Stimulated activated CD4-positive, alpha-beta T cell treated with anti-CD3 and anti-CD28 coated beads, Interleukin-1b, Interleukin-23, amount 100 ng/mL, for 48 hours (primary cell): ENCODE data around the gene PKHD1.

Experiments used
- DNase-seq: peaks from one replicate; pipeline ENCODE4 v3.0.0-alpha.2; 2020

The PKHD1 gene

DNA sequence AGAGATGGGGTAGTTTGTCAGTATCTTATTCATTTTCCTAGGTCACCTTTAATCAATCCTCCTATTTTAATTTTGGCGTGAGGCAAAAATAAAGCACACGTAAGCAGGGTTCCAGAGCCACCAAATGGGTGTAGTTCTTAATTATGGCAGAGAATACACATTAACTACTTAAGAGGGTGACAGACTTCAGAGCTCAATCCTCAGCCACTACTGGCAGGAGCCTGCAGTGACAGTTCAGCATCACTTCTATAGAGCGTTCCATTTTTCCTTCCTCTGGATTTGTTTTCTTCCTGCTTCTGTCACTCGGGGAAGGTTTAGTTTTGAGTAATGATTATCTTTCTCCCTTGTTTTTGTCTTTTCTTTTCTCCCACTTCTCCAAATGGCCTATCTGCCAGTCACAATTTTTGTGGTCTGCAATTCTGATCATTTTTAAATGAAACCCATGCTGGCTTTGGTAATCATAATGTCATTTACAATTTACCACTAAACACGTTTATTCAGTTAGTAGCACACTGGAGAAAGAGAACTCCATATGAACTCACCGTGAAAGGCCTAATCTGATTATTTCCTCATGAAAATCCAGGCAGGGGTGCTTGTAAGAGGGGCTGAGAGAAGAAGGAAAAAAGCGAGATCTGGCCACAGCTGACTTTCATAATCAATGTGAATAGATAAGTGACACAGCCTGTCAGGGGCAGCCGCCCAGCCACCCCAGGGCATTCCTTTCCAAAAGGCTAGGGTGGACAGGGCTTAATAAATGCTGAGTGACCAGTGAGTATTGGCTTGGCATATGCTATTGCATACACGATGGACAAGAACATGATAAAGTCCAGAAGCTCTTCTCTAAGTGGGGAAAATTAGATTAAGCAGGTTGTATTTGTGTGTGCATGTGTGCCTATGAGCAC lies 412.1 kb downstream of the PKHD1 start:
- no peak for DNase-seq

GRCh38 chr6:51663525-51663924 lies 423.9 kb downstream of the PKHD1 start:
- no peak for DNase-seq

DNA sequence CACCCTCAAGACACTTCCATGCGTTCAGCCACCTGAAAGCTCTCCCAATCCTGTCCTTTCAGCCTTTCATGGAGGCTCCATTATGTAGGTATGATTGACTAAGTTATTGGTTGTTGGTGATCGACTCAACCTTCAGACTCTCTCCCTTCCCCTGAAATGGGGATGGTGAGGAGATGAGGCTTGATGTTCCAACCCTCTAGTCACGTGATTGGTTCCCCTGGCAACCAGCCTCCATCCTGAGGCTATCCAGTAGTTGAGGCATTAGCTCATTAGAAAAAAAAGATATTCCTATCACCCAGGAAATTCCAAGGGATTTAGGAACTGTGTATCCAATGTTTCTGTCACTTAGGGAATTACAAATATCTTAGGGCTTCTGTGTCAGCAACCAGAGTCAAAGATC lies 426.6 kb downstream of the PKHD1 start:
- no peak for DNase-seq

- no peak for DNase-seq
Observed at GRCh38 chr6:51657491-51657890, 429.9 kb downstream of the PKHD1 start.

GRCh38 chr6:51655517-51655916 lies 431.9 kb downstream of the PKHD1 start:
- DNase-seq, result no peak

GRCh38 chr6:51654647-51655046 lies 432.8 kb downstream of the PKHD1 start:
- no peak for DNase-seq

DNA sequence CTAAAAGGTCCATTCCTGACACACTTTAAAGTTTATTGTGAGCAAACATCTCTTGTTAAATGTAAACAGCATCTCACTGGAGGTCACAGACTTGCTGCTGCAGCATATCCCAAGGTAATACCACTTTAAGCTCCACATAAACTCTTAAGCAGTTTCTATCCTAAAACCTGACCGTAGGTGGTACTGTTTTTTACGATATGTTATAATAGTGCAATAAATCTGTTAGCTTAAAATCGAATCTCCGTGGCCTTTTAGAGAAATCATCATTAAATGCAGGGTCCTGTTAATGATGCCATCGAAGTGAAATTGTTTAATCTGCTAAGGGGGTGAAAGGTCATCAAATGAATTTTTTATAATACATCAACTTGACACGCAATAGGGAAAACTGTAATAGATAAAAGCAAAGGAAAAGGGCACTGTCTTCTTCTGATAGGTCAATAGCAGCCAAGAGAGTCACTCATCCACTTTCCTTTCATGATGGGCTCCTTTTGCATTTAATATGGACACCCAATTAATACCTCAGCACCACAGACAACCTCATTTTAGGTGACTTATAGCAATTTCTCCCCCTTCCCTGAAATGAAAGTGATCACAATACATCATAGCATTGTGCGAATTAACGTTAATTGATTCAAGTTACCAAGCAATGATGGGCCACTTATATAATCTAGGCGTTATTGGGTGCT lies 436.1 kb downstream of the PKHD1 start:
- DNase-seq, result no peak

GRCh38 chr6:51648774-51649173 lies 438.6 kb downstream of the PKHD1 start:
- no peak for DNase-seq

DNA sequence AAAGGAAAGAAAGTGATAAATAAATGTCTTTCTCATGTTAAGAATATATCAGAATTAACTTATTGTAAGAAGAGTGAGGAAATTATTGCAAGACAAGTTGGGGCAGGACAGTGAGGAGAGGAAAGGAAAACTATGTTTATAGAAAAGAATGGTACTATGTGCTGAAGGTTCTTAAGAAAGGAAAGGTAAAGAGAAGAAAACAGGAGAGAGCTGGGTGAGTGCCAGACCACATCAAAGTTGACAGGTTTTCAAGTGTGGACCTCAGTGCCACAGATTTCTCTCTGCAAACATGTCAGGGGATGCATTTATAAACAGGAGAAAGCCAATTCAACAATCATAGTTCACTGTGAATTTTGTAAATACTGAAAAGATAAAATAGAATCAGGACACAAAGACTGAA lies 439.2 kb downstream of the PKHD1 start:
- no peak for DNase-seq

- no peak for DNase-seq
Observed at GRCh38 chr6:51644426-51644825, 443.0 kb downstream of the PKHD1 start.

DNA sequence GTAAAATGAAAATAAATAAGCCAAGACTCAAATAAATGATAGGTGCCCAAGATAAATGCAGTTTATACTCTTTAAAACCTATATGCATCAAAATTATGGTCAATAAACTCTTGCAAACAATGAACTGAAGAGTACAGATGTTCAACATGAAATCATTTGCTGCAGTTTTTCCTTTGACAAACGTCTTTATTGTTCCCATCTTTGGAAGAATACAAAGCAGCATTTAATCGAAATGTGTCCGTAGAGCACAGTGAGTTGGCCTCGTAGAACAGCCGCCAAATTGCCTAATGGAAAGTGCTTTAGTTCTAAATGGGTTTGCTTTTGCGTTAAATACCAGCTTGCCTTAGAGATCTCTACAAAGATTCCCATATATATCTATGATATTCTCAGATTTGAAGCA lies 447.4 kb downstream of the PKHD1 start:
- no peak for DNase-seq

DNA sequence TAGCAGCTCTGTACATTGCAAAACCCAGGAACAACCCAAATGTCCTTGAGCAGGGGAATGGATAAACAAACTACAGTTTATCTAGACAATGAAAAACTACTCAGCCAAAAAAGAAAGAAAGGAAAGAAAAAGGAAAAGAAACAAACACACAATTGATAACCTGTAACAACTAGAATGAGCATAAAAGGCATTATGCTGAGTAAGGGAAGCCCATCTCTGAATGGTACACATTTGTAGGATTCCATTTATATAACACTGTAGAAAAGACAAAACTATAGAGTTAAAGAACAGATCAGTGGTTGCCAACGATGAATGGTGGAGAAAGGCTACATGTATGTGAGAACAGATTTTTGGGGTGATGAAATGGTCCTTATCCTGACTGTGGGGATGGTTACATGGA lies 454.0 kb downstream of the PKHD1 start:
- no peak for DNase-seq

GRCh38 chr6:51630011-51630410 lies 457.4 kb downstream of the PKHD1 start:
- no peak for DNase-seq

DNA sequence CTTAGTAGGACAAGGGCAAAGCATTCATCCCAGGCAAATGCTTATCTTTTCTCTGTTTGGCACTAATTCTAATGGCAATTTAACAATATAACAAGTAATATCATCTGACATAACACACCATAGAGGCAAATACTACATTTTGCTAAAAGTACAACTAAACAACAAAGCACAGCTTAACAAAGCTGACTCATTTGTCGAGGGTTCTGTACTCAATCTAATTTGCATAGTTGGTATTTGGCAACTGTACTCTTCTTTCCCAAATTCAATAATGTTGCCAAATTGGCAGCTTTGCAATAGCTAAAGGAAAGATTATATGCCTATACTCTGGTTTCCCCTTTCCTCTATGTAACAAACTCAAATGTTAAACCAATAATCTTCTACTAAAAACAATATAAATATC lies 461.0 kb downstream of the PKHD1 start:
- no peak for DNase-seq

DNA sequence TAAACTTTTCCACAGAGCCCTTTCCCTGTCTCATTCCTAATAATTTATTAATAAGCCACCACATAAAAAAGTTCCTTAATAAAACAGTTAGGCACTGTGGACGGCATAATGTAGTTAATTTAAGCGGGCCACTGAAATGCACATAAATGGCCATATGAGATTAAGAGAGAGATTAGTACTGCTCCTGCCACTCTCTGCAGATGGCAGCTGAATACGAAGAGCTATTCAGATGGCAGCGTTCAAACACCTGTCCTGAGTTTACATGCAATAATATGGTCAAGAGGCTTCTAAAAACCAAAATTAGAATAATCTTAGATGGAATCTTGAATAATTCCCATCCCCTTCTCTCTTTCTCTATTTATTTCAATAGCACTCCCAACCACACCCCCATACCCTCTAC lies 461.8 kb downstream of the PKHD1 start:
- no peak for DNase-seq

DNA sequence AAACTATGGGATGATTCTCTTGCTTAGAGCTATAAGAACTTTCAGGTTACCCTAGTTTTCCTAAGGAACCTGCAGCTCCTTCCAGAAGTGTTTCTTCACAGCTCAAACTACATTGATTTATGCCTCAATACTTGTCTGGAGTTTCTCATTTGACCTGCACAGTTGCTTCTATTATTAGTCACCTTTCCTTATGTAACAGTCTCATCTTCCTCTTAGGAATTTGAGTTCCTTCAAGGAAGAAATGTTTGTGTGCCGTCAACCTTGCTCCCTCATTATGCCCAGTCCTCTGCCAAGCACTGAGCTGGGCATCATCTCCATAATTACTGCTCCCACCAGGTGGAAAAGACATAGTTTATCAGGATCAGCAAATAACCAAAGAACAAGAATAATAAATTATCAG lies 466.4 kb downstream of the PKHD1 start:
- DNase-seq, result no peak

DNA sequence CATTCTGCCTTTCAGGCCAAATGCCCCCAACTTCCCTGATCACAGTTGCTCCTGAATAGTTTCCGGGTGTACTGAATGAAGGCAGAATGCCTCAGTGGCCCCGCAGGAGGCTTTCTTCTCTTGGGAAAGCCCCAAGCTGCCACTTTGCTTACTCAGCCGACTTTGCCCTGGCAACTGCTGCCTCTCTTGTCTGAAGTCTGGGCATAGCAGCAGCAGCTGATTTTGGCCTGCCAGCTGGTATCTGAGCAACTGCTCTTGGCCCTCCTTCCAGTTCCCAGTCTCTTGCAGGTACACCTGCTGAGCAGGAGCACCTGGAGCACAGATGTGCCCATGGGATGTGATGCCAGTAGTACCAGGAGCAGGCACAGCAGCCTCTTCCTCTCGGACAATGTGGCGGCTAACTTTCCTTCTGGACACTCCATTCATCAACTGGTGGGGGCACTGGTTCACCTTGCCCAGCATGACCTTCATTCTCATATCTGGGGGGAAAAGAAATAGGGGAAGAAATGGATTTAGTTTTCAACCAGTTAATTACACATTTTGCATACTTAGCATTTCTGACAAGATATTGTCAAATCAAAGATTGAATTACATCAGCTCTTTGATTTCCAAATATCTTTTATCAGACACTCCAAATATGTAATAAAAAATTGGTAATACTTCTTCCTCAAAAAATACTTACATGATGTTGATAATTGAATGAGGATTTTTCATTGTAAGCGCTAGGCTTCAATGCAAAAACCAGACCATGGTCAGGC lies 468.2 kb downstream of the PKHD1 start:
- DNase-seq, result no peak

- no peak for DNase-seq
Observed at GRCh38 chr6:51618563-51618962, 468.9 kb downstream of the PKHD1 start.

DNA sequence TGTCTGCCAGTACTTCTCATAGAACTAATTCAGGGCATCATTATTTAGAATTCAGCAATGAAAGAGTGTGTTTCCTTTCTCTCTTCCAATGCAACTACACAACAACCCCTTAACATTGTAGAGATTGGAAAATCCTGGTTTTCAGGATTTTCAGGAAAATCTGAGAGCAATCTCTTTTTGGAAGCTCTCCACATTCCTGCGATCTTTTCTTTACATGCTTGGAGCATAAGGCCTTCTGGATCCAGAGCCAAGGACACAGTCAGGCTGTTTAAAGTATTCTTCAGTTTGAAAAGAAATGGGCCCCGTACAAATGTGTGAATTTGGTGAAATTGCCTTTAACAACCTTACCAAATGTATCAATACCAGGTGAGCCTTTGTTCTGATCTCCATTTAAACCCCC lies 469.7 kb downstream of the PKHD1 start:
- DNase-seq, result no peak

- no peak for DNase-seq
Observed at GRCh38 chr6:51616243-51616642, 471.2 kb downstream of the PKHD1 start.

GRCh38 chr6:51614725-51615124 lies 472.7 kb downstream of the PKHD1 start:
- no peak for DNase-seq

DNA sequence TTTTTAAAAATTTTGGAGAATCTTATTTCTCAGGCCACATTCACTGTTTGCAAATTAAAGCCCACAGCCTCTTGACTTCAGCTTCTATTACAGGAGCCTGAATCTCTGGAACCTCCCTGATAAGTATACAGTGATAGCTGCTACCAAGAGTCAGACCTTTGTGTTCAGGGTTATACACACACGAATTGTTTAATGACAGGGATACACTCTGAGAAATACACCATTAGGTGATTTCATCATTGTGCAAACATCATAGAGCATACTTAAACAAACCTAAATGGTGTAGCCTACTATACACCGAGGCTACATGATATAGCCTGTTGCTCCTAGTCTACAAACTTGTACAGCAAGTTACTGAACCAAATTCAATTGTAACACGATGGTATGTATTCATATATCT lies 473.9 kb downstream of the PKHD1 start:
- DNase-seq, result no peak

DNA sequence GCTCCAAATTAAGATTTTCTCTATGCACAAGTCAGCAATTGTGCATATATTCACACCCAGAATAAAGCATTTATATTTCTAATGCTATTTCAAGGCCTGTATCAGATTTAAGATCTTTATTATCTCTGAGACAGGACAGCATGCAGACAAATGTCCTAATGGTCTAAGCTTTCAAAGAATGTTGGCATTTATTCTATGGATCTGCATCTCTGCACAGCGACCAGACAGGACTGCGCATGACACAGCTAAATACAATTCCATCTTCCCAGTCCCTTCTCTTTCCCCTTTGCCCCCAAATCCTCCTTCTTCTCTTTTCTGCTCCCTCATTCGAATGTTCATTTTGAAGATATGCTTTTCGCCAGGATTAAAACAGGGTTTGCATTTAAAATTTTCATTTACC lies 478.5 kb downstream of the PKHD1 start:
- DNase-seq, result no peak

GRCh38 chr6:51608383-51608782 lies 479.0 kb downstream of the PKHD1 start:
- no peak for DNase-seq
